Measurements from ENCODE around the gene KCNS3.

DNA sequence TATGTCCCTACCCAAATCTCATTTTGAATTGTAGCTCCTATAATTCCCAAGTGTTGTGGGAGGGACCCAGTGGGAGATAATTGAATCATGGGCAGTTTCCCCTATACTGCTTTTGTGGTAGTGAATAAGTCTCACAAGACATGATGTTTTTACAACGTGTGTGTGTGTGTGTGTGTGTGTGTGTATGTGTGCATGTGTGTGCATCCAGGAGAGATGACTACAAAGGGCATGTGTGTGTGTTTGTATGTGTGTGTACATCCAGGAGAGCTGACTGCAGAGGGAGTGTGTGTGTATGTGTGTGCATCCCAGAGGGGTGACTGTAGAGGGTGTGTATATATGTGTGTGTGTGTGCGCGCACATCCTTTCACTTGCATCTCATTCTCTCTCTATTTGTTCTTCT lies 86.7 kb downstream of the KCNS3 start:
- TF ChIP-seq FOXM1 (IDR thresholded peaks at IDR 0.05; ENCODE audit: low read depth) (no peak), POLR2AphosphoS5 (IDR thresholded peaks at IDR 0.05; ENCODE audit: low read depth, low read length) (no peak), EP300 (IDR thresholded peaks at IDR 0.05; ENCODE audit: borderline replicate concordance in 1 of 2, low read depth in 1 of 2, low read length in 1 of 2) (no peak), MXI1 (IDR thresholded peaks at IDR 0.05; ENCODE audit: low read depth, low read length) (no peak), TAF1 (IDR thresholded peaks at IDR 0.05; ENCODE audit: borderline replicate concordance, low read depth, low read length) (no peak), SMC3 (IDR thresholded peaks at IDR 0.05; ENCODE audit: low read depth, low read length) (no peak), TEAD4 (IDR thresholded peaks at IDR 0.05; ENCODE audit: borderline replicate concordance, insufficient read depth) (no peak), YY1 (IDR thresholded peaks at IDR 0.05; ENCODE audit: low read depth) (no peak), NRF1 (IDR thresholded peaks at IDR 0.05; ENCODE audit: low read depth, low read length) (no peak)
- TF ChIP-seq, protein P1, sequence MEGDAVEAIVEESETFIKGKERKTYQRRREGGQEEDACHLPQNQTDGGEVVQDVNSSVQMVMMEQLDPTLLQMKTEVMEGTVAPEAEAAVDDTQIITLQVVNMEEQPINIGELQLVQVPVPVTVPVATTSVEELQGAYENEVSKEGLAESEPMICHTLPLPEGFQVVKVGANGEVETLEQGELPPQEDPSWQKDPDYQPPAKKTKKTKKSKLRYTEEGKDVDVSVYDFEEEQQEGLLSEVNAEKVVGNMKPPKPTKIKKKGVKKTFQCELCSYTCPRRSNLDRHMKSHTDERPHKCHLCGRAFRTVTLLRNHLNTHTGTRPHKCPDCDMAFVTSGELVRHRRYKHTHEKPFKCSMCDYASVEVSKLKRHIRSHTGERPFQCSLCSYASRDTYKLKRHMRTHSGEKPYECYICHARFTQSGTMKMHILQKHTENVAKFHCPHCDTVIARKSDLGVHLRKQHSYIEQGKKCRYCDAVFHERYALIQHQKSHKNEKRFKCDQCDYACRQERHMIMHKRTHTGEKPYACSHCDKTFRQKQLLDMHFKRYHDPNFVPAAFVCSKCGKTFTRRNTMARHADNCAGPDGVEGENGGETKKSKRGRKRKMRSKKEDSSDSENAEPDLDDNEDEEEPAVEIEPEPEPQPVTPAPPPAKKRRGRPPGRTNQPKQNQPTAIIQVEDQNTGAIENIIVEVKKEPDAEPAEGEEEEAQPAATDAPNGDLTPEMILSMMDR (IDR thresholded peaks at IDR 0.05): no peak
- TF ChIP-seq, protein P2, sequence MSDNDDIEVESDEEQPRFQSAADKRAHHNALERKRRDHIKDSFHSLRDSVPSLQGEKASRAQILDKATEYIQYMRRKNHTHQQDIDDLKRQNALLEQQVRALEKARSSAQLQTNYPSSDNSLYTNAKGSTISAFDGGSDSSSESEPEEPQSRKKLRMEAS (IDR thresholded peaks at IDR 0.05; ENCODE audit: low read depth): no peak
- TF ChIP-seq, protein P3, sequence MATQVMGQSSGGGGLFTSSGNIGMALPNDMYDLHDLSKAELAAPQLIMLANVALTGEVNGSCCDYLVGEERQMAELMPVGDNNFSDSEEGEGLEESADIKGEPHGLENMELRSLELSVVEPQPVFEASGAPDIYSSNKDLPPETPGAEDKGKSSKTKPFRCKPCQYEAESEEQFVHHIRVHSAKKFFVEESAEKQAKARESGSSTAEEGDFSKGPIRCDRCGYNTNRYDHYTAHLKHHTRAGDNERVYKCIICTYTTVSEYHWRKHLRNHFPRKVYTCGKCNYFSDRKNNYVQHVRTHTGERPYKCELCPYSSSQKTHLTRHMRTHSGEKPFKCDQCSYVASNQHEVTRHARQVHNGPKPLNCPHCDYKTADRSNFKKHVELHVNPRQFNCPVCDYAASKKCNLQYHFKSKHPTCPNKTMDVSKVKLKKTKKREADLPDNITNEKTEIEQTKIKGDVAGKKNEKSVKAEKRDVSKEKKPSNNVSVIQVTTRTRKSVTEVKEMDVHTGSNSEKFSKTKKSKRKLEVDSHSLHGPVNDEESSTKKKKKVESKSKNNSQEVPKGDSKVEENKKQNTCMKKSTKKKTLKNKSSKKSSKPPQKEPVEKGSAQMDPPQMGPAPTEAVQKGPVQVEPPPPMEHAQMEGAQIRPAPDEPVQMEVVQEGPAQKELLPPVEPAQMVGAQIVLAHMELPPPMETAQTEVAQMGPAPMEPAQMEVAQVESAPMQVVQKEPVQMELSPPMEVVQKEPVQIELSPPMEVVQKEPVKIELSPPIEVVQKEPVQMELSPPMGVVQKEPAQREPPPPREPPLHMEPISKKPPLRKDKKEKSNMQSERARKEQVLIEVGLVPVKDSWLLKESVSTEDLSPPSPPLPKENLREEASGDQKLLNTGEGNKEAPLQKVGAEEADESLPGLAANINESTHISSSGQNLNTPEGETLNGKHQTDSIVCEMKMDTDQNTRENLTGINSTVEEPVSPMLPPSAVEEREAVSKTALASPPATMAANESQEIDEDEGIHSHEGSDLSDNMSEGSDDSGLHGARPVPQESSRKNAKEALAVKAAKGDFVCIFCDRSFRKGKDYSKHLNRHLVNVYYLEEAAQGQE (IDR thresholded peaks at IDR 0.05; ENCODE audit: low read depth, low read length): no peak
